Bone marrow (tissue), 2 donors: Measurements from ENCODE around the gene CTNND2.

Experiments
- DNase-seq, 2 donors: peaks; one replicate each; lab custom pipeline; 2025; lab: John Stamatoyannopoulos, UW

CTNND2 gene

GRCh38 chr5:10987925-10988504, 916.2 kb downstream of the CTNND2 start:
- DNase-seq = peak; percentile 1 to 9

GRCh38 chr5:10987276-10987924, 916.8 kb downstream of the CTNND2 start:
- DNase-seq = no peak

- DNase-seq = no peak
Measured at GRCh38 chr5:10985721-10986110, 918.5 kb downstream of the CTNND2 start.

GRCh38 chr5:10985091-10985720, 919.0 kb downstream of the CTNND2 start:
- no peak for DNase-seq

GRCh38 chr5:10984021-10984715, 920.1 kb downstream of the CTNND2 start:
- DNase-seq = no peak

GRCh38 chr5:10982626-10983025, 921.6 kb downstream of the CTNND2 start:
- DNase-seq = no peak

- no peak for DNase-seq
Measured at GRCh38 chr5:10981932-10982331, 922.3 kb downstream of the CTNND2 start.

GRCh38 chr5:10977011-10977410, 927.2 kb downstream of the CTNND2 start:
- no peak for DNase-seq

GRCh38 chr5:10975945-10976344, 928.3 kb downstream of the CTNND2 start:
- no peak for DNase-seq

- DNase-seq = no peak
Measured at GRCh38 chr5:10974850-10975249, 929.4 kb downstream of the CTNND2 start.

GRCh38 chr5:10973316-10973715, 930.9 kb downstream of the CTNND2 start:
- DNase-seq = no peak

GRCh38 chr5:10969684-10970180, 934.5 kb downstream of the CTNND2 start:
- DNase-seq = no peak

- DNase-seq = no peak
Measured at GRCh38 chr5:10964806-10965205, 939.4 kb downstream of the CTNND2 start.

GRCh38 chr5:10958728-10959127, 945.5 kb downstream of the CTNND2 start:
- DNase-seq = no peak

GRCh38 chr5:10949856-10950630, 954.2 kb downstream of the CTNND2 start:
- DNase-seq = no peak

GRCh38 chr5:10946050-10946449, 958.2 kb downstream of the CTNND2 start:
- no peak for DNase-seq

GRCh38 chr5:10941900-10942299, 962.3 kb downstream of the CTNND2 start:
- DNase-seq = no peak

- no peak for DNase-seq
Measured at GRCh38 chr5:10936081-10936855, 968.0 kb downstream of the CTNND2 start.

- DNase-seq = no peak
Measured at GRCh38 chr5:10935536-10935935, 968.7 kb downstream of the CTNND2 start.

GRCh38 chr5:10934783-10935355, 969.4 kb downstream of the CTNND2 start:
- DNase-seq = no peak

GRCh38 chr5:10933121-10933520, 971.1 kb downstream of the CTNND2 start:
- DNase-seq = no peak
